ENCODE results near the gene CAMK4.

DNA sequence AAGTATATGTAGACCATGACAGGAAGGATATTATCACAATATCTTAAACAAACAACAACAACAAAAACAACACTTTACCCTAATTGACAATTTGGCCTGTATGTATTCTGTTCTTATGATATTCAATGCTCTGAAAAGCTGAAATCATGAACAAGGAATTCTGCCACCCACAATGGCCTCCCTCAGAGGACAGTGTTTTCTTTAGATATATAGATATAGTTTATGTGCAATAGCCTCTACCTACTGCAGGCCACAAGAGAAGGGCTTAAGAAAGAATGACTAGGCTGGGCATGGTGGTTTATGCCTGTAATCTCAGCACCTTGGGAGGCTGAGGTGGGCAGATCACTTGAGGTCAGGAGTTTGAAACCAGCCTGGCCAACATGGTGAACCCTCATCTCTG is 183.4 kb downstream of the CAMK4 start:
- TF ChIP-seq, protein P1, sequence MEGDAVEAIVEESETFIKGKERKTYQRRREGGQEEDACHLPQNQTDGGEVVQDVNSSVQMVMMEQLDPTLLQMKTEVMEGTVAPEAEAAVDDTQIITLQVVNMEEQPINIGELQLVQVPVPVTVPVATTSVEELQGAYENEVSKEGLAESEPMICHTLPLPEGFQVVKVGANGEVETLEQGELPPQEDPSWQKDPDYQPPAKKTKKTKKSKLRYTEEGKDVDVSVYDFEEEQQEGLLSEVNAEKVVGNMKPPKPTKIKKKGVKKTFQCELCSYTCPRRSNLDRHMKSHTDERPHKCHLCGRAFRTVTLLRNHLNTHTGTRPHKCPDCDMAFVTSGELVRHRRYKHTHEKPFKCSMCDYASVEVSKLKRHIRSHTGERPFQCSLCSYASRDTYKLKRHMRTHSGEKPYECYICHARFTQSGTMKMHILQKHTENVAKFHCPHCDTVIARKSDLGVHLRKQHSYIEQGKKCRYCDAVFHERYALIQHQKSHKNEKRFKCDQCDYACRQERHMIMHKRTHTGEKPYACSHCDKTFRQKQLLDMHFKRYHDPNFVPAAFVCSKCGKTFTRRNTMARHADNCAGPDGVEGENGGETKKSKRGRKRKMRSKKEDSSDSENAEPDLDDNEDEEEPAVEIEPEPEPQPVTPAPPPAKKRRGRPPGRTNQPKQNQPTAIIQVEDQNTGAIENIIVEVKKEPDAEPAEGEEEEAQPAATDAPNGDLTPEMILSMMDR (IDR thresholded peaks at IDR 0.05) = no peak
- no peak for TF ChIP-seq POLR2A (IDR thresholded peaks at IDR 0.05)
- no peak for TF ChIP-seq EP300 (IDR thresholded peaks at IDR 0.05)
